Posterior cingulate gyrus (tissue), 11 donors: ENCODE results near the gene CITED2.

Experiments
- DNase-seq, 10 donors: peaks; one replicate each; pipeline versions ENCODE4 v3.0.0 to v3.0.0-alpha.2; 2020 to 2021; ENCODE audit warnings: mixed read lengths in 3 of 10
- intact Hi-C: fragments of 100-400 bp; cut with DNase I; formaldehyde crosslinking; loops from one replicate; pipeline ENCODE4 v1.15.1; 2023

CITED2 gene

DNA sequence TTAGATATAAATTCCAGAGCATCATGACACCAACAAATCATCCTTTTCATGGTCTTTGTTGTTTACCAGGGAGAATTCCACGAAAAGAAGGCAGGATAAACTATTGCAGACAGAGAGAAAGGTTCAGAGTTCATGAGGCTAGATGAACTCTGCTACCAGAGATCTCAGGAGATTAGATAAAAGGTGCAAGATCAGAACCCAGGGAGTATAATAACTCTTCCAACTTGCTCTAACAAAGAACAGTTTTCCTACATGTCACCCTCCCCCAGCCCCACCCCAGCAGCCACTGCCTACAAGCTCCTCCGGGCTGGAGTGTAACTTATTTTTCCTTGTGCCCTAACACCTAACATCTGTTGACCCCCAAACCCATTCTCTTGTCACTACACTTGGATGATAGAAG lies 13.9 kb upstream of the CITED2 start:
- intact Hi-C loops = no loop called here
- no peak for DNase-seq

DNA sequence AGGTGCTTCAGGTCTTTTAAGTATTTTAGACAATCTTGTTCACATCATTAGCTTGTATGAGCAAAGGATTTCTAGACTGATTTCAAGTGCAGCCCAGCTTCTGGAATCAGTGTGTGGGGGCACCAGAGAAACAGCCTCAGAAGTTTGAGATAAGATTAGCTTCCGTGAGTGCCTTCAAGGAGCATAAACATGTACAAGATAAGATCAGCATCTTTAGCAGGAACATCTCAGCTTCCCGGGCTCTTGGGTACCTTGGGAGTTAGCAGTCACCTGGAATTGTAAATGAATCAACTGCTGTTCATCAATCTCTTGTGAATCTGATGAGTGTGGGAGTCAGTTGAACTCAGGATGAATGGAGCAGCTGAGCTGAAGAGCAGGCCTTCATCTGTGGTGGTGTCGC lies 12.0 kb upstream of the CITED2 start:
- intact Hi-C loops = no loop called here
- no peak for DNase-seq

DNA sequence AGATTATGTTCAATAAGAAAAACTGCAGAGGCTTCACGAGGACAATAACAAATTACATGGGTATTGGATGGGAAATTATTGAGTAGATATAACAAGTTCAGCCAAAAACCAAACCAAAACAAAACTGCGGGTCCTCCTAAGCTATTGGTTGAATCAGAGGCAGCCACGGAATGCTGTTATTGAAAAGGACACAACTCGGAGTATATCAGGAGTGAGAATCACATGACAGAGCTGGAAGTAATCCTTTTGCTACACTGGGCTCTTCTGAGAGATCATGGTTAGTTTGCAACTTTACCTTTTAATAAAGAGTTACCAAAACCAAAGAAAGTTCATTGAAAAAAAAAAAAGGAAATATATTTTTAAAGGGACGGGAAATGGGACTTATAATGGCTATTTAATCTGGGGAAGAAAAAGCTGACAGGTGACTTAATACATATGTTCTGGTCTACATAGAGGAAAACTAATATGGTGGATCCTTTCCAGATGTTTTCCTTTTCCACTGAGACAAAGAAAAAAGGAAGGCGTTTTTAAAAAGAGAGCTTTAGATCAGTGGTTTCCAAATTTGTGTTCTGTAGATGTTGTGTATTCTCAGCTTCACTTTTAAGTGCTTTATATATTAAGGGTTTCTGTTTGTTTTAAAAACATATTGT lies 6.9 kb upstream of the CITED2 start:
- DNase-seq = no peak
- intact Hi-C loops = no loop called here

DNA sequence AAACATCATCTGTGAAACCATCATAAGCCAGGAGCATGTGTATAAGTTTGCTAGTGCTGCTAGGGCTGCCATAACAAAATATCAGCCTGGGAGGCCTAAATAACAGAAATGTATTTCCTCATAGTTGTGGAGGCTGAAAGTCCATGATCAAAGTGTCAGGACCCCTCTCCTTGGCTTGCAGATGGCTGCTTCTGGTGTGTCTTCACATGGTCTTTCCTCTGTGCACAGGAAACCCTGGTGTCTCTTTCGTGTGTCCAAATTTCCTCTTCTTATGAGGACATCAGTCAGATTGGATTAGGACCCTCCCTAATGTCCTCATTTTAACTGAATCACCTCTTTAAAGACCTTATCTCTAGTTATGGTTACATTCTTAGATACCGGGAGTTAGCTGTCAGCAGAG lies 6.2 kb upstream of the CITED2 start:
- no peak for DNase-seq
- intact Hi-C loops = no loop called here

DNA sequence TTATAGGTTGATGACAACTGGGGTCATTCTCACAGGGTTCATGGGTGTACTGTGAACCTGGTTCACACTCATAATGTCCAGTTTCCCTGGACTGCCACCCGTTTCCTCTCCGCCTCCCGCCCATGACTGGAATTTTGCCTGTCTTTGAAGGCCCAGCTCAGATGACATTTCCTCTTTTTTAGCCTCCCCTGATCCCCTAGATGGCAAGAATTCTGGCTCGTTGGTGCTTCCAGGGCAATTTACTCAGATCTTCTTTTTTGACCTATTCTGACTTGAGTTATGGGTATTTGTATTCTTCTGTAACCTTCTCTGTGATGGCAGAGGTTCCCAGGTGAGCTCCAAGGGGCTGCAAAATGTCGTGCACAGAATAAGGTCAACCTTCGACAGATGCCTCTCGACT lies 5.7 kb upstream of the CITED2 start:
- intact Hi-C loops = no loop called here
- no peak for DNase-seq

DNA sequence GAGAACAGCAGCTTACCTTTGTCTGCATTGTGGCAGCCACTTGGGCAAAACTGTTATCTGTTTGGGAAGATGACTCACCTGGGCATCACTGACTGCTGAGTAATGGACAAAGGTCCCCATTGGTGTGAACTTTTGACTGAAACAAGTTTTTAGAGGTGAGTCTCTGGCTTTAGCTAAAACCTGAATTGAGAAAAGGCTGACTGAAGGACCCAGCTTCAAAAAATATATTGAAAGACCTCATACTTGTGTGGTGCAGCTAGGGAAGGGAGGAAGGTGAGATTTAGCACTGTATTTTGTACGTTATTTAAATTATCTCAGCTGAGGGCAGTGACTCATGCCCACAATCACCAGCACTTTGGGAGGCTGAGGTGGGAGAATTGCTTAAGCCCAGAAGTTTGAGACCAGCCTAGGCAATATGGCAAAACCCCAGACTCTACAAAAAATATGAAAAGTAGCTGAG lies 4.5 kb upstream of the CITED2 start:
- no peak for DNase-seq
- intact Hi-C loops = loop anchor here (10.0 kb wide), 1 partner anchor 506 kb away; no protein-coding TSS in a partner anchor

DNA sequence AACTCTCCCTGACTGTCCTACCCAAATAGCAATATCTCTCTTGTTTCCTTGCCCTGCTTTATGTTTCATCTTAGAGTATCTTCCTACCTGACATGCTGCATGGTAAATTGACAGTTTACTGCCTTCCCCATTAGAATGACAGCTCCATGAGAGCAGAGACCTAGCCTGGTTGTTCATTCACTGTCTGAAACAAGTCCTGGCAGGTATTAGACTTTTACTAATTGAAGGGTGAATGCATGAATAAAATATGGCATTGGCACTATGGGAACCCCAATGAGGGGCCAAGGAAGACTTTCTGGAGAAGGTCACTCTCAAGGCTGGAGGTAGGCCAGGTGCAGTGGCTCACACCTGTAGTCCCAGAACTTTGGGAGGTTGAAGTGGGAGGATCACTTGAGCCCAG lies 3.8 kb upstream of the CITED2 start:
- no peak for DNase-seq
- intact Hi-C loops = loop anchor here (10.0 kb wide), 1 partner anchor 507 kb away; no protein-coding TSS in a partner anchor

DNA sequence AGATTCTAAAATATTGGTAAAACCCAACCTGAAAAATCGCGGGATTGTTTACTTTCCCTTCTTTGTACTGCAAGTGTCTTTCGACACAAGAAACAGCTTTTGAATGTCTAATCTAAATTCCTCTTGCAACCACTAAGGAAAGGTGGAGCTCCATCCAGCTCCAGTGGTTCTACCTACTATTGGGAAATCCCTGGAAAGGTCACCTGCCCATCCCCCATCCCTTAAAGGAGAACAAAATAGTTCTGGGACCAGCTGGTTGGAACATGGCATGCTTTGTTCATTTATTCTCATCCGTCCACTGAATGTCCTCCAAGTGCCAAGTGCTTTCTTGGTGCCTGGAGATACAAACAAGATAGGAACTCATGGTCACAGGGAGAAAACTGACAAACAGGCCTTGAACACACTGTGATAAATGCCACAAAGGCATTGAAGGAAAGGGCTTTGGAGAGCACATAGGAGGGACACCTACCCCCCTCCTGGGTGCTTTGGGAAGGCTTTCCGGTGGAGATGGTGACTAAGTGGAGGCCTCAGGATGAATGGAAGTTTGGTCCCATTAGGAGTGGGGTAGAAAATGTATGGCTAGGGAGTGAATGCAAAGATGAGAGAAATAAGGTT lies 2.3 kb upstream of the CITED2 start:
- intact Hi-C loops = loop anchor here (10.0 kb wide), 1 partner anchor 508 kb away; no protein-coding TSS in a partner anchor

DNA sequence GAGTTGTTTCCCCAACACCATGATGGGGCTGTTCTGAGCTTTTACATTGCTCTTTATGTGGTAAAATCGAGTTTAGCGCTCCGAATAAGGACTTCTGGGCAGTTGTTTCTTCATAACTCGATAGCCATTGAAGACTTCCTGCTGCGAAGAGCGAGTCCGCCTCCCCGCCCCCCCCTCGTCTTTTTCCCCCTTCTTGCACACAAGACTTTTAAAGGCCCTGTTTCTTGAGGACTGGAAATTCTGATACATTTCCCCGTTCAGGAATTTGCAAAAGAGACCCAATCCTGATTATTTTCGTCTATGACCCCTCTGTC lies 1.5 kb upstream of the CITED2 start:
- intact Hi-C loops = loop anchor here (10.0 kb wide), 1 partner anchor 509 kb away; no protein-coding TSS in a partner anchor
- DNase-seq = no peak

More for the DNA sequence above, 2.3 kb upstream of the CITED2 start:
- DNase-seq = no peak

DNA sequence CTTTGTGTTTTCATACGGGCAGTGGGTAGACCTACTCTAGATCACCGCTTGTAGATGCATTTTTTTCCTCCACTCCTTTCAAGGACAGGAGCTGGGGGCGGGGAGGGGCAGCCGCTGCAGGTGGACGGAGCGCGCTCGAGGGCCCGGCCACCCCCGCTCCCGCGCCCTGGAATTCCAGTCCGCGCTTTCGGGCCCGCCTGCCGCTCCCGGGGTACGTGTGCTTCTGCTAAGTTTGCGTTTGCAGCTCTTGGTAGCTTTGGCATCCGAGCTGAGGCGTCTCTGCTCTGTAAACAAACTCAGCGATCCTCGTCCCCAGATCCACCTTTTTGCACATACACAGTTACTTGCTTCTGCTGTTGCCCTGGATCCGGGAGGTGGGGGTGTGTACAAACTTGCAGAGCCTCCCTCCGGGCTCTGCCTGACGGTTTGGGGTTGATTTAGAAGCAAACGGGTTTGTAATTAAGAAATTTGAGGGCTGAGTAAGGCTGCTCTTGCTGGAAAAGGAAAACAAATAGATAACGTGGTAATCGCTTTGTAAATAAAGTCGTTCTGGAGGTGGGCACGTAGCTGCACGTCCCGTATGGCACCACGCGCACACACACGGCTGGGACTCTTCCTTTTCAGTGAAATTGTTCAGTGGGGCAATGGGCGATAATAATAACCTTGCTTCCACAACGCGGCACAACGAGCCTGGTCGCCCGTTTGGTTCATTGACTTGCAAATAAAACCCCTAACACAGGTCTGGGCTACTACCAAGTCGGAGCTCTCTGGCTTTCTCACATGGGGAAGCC lies 973 bp upstream of the CITED2 start:
- DNase-seq = peak; percentile 74 to 97 (median 84)
- intact Hi-C loops = loop anchor here (10.0 kb wide), 1 partner anchor 509 kb away; no protein-coding TSS in a partner anchor

DNA sequence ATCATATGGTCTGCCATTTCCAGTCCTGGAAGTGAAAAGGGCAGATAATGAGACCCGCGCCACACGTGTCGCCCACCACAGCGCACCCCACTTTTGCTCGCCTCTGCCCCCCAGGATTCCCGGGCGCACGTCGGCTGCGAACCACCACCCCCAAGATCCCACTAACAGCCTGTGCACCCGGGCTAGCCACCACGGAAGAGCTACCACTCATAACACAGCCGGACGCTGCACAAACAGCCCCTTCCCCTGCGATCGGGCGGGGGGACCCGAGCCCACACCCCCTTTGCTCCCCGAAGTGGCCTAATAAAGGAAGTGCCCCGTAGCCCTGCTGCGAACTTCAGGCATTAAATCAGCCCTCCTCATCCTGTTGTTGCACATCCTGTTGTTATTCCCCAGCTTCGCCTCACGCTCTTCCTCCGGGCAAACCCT lies 506 bp downstream of the CITED2 start:
- intact Hi-C loops = loop anchor here (10.0 kb wide), 1 partner anchor 511 kb away; no protein-coding TSS in a partner anchor

DNA sequence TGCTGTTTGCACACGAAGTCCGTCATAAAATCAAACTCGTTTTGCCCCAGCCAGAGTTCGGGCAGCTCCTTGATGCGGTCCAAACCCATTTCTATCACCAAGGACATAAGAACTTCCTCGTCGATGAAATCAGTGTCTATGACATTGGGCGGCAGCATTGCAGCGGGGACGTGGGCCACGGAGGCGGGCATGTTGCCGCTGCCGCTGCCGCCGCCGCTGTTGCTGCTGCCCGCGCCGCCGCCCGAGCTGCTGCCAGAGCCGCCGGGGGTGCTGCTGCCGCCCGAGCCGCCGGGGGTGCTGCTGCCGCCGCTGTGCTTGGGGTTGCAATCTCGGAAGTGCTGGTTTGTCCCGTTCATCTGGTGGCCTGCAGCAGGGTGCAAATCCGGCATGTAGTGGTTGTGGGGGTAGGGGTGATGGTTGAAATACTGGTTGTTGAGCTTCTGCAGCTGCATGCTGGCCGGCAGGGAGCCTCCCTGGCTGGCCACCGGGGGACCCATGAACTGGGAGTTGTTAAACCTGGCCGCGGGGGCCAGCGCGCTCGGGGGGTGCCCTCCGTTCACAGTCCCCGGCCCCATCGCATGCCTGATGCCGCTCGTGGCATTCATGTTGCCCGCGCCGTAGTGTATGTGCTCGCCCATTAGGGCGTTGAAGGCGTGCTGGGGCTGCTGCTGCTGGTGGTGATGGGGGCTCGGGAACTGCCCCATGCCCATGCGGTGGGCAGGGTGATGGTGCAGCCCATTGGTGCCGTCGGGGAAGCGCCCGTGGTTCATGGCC lies 1.1 kb downstream of the CITED2 start:
- intact Hi-C loops = loop anchor here (10.0 kb wide), 1 partner anchor 511 kb away; no protein-coding TSS in a partner anchor
- DNase-seq = peak; percentile 59 to 96 (median 74)

More for the DNA sequence above, 506 bp downstream of the CITED2 start:
- peak in 2 of 10 donors; percentile 8 to 78 for DNase-seq

DNA sequence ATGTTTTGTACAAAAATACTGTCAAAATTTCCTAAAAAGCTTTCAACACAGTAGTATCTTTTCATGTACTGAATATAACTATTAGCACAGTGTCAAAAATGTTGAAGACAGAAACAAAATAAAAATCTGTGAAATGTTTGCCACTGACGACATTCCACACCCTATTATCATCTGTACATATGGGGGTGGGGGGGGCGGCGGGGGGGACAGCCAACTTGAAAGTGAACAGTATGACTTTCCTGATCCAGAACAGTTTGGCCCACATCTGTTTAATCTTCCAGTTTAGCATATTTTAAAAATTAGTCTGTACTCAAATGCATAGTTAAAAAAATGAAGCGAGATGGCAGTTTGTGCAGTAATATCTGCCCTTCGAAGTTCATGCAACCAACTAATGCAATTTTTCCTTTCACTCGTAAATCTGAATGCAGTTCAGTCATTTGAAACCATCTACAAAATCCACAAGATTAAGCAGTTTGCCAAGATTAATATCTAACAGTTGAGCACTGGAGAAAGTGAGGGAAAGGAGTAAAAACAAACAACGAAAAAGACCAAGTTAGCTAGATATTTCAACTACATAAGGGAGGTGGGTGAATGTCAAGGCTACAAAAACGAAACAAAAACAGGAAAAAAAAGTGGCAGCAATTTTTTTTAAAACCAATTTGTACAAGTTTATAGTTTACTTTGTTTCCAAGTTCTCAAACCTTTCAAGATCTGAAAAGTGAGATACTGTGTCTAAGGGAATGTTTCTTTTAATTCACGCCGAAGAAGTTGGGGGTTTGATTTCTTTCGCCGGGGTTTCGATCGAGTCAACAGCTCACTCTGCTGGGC lies 1.9 kb downstream of the CITED2 start:
- intact Hi-C loops = loop anchor here (10.0 kb wide), 1 partner anchor 512 kb away; no protein-coding TSS in a partner anchor
- DNase-seq = no peak

DNA sequence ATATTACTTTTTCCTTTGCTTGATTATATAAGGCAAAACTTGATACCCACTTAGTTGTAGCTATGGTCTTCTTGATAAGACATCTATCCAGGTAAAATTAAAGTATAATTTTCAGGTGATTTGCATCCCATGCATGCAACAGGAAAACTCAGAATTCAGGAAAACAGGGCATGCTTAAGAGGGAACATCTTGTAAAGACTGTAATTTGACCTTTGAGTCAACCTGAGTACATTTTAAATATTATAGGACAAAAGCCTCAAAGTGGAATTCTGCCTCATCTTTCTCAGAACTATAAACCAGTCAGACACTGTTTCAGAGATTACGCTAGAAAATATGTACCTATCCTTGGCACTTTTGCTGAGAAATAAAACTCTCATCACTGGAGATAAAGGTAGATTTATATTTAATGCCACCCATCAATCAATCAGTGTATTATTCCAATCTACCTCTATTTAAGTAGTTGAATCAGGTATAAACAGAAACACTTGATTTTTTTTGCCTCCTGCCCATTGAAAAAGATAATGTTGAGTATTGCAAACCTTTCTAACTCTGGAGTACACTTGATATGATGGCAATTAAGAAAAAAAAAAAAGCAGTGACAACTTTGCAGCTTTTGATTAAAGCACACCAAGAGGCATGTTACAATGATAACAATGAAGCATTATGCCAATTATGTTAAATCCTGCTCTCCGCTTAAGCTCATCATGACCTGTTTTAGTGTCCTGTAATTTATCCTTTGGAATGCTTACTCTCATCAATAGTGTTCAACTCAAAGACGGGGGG lies 2.8 kb downstream of the CITED2 start:
- intact Hi-C loops = loop anchor here (10.0 kb wide), 1 partner anchor 513 kb away; no protein-coding TSS in a partner anchor
- DNase-seq = no peak

DNA sequence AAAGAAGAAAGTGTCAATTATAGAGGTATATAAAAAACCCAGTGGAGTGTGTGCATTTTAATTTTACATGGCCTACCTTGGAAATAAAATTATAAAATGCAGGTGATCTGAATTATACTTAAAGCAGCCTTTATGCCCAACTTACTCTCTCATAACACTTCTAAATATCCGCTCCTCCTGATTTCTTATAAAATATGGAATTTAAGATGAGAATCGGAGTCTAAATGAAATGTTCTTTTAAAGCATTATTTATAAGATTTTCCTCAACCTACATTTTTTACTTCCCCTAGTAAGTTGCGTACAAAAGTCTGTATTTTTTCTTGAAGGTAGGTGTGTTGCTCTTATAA lies 3.5 kb downstream of the CITED2 start:
- intact Hi-C loops = loop anchor here (10.0 kb wide), 1 partner anchor 514 kb away; no protein-coding TSS in a partner anchor

DNA sequence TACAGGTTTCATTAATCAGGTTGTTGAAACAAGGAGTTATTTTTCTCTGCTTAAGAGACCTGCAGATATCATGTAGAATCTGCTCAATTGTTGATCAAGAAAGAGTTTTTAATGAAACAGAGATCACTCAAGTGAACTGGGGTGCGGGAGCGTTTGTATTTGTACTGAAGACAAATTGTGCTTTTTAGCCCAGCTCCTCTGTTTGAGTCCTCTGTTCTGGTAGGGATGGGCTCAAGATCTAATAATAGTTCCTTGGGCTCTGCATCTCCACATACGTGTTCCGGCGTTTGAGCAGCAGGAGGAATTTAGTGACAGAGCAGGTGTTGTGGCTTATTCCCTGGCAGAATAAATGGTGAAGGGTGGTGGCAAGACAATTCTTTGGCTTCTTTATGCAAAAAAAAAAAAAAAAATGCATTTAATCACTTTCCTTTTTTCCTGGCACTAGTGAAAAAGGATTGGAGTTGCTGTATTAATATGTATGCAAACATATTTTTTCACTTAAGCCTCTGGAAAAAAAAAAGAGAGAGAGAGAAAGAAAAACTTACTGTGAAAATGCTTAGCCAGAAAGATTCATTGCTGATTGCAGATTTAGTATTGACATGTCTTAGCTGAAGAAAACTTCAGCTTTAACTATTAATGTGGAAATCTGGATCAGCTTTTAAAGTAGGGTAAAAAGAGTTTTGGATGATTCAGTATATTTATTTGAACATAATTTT lies 4.0 kb downstream of the CITED2 start:
- peak in 2 of 10 donors; percentile 9 to 33 for DNase-seq
- intact Hi-C loops = loop anchor here (10.0 kb wide), 1 partner anchor 514 kb away; no protein-coding TSS in a partner anchor

More for the DNA sequence above, 3.5 kb downstream of the CITED2 start:
- DNase-seq = no peak

DNA sequence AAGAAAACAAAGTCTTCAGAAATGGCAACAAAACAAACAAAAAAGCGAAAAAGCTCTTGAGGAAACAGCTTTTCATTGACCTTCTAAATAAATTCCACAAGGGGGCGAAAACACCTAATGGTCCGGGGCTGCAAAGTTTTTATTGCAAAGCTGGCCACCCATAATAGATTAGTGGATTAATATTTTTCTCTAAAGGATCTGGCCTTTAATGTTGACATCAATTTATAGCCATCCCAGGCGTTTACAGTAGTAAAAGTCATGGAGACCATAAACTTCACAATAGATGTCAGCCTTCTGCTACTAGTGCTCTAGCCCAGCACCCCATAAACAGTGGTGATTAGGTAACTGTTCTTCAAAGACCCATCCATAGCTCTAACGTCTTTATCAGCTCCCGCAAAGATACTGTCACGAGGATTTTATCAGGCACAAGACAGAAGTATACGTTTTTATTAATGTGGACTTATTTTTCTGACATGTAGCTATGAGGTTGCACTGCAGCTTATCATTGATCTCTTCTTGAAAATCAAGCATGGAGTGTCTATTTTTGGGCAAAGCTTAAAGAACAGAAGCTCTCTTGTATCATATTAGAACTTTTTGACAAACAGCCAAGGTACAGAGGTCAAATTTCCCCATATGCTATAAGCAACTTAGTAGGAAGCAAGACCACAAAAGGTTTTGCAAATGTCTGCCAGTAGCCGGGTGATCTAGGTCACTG lies 4.7 kb downstream of the CITED2 start:
- no peak for DNase-seq
- intact Hi-C loops = loop anchor here (5.0 to 10.0 kb wide), 4 partner anchors 245 to 1553 kb away; partner anchors contain the start of gene REPS1
